C1 segment of cervical spinal cord (tissue), 14 donors: Measurements from ENCODE around the gene ETS2.
"Not testable (repeated sequence)": the region's sequence is repeated elsewhere in the genome, so short reads cannot be mapped to it uniquely, and the experiment has no call there.

Source experiments
- DNase-seq, 14 donors: peaks; one replicate each; lab custom pipeline; 2025; lab: John Stamatoyannopoulos, UW

ETS2 gene

DNA sequence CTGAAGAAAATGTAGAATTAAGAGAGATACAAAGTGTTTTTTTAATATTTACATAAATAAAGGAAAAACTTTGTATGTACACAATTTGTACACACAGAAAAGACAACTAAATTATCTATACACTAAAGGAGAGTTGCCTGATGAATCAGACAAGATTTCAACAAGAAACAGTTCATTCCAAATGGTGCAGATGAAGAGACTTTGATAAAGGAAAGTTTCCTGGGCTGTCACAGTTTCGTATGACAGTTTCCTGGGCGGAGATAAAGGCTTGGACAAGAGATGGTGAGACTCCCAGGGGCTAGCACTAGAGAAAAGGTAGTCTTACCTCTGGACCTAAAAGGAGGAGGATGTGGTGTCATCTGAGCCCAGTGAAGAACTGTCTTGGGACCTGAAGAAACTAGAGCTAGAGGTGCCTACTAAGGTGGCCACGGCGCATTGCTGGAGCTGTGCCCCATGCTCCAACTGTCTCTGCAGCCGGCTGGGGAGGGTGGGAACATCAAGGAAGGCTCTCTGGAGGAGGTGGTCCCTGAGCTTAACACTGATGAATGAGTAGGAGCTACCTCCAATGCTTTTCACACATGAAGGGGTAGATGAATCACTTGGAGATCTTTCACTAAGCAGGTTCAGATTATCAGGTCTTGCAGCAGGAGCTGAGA, 32.2 kb downstream of the ETS2 start:
- DNase-seq = no peak

DNA sequence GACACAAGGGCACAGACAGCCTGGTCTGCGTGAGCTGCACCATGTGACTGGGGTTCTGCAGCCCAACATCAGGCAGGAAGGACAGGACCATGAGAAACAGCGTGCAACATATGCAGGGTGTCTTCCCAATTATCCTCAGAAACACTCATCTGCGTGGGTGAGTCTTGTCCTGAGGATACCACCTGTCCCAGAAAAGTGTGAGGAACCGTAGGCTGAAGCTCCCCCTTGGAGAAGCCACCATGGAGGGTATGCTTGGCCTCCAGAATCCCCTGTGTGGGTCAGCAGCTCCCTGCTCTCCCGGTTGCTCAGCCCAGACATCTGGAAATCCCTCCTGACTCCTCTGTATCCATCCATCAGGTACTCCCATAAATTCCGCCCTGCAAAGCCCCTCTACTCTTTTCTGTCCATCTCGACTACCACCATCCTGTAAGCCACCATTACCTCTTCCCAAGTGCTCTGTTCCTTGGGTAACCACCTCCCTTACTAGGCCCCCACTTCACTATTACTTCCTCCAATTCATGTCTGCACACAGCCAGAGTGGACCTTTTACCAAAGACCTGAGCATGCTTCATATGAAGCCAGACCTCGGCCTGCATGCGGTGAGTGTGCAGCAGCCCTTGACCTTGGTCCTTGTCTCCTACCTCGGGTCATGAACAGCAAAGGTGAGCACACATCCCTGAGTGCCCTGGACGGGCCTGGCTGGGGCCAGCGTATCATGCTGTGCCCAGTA, 33.0 kb downstream of the ETS2 start:
- DNase-seq = no peak

DNA sequence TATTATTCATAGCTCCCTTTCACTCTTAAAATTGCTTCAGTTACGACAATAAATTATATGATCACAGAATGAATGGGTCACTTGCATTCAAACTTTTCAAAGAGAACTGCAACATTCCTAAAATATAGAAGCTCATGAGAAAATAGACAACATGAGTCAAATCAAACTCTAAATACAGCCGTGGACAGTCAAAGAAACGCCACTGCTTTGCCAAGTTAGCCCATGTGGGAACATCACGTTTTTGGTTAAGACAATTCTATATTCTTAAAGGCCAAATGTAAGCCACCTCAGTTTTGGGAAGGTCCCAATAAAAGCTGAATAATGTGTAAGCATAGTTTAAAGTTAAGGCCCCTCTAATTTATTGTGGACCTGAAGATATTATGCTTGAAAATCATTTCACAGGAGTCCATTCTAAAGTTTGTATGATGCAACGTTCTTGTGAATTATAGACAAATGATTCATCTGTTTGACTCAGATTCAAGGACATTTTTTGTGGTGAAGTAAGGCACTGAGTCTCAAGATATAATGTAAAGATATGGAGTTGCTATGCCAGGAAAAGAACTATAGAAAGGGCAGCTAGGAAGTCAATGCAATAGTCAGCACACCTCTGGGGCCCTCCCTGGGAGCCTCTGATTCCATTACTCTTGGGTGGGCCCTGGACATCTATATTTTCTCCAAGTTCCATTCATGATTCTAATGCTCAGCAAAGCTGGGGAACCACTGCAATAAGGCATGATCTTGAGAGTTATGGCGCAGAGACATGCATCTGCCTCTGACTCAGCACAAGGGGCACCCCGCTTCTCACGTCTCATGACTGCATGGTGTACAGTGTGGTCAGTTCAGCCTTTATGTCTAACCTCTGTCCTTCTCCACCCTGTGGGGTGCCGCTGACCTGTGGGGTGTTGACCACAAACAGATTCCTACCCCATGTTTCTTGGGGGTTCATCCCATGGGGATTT, 33.9 kb downstream of the ETS2 start:
- DNase-seq = no peak

DNA sequence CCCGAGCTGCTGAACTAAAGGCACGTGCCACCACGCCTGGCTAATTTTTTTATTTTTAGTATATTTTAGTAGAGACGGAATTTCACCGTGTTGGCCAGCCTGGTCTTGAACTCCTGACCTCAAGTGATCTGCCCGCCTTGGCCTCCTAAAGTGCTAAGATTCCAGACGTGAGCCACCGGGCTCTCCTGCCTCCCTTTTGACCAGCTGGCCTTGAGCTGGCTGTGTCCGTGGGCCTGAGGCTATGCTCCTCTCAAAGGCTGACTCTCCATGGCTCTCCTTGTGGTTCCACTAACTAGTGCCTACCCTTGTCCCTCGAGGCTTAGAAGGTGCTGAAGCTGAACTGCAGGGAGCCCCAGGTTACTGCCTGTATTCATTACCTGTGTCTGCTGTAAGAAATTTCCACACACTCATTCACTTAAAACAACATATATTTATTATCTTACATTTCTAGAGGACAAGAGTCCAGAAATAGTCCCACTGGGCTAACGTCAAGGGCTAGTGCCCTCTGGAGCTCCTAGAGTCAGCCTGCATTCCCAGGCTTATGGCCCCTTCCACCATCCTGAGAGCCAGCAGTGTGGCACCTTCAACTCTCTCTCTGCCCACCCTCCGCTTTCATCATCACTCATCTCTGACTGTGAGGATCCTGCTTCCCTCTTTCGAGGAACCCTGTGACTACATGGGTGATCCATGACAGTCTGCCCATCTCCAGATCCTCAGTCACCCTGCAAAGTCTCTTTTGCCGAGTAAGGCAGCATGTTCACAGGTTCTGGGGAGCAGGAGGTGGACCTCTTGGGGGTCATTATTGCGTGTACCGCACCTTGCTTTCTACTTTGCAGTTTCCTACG, 34.9 kb downstream of the ETS2 start:
- no peak for DNase-seq

DNA sequence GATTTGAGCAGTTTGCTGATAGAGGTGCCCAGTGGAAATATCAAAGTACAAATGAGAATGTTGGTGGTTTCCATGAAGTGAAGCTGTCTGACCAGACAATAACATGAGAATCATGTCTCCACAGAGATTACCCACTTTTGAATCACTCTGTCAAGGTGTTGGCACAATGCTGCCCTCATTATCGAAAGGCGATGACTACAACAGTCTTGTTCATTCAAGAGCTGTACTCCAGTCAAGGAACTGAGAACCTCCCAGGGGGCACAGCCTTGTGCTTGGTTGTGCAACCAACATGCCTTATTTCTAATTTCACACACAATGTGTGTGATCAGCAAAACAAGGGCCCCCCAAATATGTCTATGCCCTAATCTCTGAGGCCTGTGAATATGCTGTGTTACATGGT, 35.7 kb downstream of the ETS2 start:
- no peak for DNase-seq

DNA sequence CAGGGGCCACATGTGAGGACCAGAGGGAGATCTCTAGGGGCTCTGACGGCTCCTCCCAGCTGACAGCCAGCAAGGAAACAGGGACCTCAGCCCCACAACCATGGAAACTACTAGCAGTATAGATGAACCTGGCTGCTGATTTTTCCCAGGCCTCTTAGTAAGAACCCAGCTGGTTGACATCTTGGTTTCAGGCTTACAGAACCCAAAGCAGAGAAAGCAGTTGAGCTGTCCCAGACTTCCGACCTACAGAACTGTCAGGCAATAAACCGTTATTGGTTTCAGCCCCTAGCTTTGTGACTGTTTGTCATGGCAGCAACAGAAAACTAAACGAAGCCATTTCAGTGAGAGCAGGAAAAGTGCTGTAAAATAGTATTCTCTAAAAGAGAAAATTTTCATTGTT, 36.4 kb downstream of the ETS2 start:
- no peak for DNase-seq

DNA sequence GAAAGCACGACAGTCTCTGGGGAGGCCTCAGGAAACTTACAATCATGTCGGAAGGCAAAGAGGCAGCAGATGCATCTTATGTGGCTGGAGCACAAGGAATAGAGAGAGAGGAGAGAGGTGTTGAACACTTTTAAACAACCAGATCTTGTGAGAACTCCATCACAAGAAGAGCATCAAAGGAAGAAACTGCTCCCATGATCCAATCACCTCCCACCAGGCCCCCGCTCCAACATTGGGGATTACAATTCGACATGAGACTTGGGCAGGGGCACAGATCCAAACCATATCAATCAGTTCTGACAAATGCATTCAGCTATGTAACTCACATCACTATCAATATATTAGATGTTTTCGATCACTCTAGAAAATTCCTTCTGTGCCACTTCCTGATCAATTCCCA, 37.6 kb downstream of the ETS2 start:
- DNase-seq = no peak

DNA sequence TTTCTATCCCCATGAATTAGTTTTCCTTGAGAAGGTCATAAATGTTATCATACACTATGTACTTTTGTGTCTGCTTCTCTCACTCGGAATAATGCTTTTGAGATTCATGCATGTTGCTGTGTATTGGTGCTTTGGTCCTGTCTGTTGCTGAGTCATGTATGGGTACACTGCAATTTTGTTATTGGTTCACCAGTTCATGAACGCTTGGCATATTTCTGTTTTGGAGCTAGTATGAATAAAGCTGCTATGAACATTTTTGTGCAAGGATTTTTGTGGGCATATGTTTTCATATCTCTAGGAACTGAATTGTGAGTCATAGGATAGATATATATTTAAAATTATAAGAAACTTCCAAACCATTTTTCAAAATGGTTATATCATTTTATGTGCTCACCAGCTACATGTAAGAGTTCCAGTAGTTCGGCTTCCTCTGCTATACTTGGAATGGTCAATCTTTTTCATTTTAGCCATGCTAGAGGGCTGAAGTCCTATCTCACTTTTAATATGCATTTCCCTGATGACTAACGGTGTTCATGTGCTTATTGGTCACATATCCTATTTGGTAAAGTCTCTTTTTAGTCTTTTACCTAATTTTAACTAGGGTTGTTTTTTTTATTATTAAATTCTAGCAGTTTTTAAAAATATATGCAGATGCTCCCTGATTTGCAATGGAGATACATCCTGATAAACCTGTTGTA, 38.2 kb downstream of the ETS2 start:
- DNase-seq = no peak

DNA sequence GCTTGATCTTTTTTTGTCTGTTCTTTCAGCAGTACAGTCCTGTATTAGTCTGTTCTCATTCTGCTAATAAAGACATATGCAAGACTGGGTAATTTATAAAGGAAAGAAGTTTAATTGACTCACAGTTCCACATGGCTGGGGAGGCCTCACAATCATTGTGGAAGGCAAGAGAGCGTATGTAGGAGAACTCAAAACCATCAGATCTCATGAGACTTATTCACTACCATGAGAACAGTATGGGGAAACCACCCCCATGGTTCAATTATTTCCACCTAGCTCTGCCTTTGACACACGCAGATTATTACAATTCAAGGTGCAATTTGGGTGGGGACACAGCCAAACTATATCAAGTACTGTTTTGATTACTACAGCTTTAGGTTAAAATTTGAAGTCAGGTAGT, 39.6 kb downstream of the ETS2 start:
- not testable (repeated sequence) for DNase-seq

DNA sequence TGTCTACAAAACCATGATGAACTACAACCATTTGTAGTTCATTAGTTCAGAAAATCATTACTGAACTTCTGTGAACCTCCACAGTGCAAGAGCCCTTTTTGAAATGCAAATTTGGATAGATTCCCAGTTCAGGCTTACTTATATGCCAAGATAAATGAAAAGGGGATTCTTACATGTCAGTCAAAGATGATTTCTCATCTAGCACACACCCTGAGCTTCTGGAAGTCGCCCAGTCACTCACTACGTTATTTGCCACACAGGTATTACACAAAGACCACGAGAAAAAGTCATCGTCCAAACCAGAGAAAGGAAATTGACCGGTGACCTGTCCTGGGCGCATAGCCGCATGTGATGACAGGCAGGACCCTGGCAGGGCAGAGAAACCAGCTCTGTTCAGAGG, 41.8 kb downstream of the ETS2 start:
- no peak for DNase-seq

DNA sequence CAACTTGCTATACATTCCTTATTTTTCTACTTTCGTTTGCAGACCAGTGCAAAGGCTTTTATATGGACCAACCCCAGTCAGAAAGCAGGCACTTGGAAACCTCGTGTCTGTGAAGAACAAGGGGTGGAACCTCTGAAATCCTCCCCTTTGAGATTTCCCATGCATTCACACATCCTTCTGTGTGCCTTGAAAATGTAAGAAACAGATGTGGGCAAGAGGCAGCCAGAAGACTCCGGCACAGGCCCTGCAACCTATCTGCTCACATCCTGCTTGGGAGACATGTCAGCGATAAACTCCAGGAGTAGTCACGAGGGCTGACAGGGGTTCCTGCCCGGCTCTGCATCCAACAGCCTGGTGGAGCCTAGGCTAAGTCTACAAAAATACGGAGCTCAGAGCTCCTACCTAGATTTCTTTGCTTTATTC, 42.5 kb downstream of the ETS2 start:
- no peak for DNase-seq

DNA sequence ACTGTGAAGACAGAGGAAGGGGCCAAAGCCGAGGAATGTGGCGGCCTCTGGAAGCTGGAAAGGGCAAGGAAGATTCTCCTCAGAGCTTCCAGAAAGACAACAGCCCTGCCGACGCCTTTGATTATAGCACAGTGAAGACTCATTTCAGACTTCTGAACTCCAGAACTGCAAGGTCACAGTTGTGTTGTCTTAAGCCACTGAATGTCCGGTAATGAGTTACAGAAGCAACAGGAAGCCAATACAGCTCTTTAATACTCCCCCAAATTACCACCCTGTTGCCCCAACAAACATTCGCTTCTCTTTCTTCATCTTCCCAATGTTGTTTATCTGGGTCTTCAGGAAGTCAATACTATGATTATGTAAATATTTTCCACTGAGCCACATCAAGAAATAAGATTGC, 44.0 kb downstream of the ETS2 start:
- DNase-seq = no peak

DNA sequence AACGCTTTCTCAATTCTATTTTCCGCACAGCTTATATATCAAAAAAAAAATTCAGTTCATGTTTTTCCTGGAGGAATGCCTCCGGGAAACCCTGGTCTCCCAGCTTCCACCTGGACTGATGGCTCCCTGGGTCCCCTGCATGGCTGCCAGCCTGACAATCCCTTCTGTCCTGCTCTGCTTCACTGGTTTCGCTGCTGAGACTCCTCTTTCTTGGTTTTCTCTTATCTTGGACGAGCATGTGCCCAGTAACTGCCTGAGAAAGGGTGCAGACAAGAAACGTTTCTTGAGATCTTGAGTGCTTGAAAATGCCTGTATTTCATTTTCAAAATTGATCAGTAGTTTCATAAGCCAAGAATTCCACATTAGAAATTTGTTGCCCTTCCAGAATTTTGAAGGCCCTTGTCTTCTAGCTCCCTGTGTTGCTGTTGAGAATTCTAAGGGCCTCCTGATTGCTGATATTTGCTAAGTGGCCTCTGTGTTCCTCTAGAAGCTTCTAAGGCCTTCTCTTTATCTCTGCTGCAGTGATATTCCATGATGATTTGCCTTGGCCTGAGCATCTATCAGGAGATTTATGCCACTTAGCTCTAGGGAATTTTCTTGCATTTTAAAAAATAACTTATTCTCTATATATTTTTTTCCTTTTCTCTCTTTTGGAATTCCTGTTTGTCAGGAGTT, 44.7 kb downstream of the ETS2 start:
- DNase-seq = no peak

DNA sequence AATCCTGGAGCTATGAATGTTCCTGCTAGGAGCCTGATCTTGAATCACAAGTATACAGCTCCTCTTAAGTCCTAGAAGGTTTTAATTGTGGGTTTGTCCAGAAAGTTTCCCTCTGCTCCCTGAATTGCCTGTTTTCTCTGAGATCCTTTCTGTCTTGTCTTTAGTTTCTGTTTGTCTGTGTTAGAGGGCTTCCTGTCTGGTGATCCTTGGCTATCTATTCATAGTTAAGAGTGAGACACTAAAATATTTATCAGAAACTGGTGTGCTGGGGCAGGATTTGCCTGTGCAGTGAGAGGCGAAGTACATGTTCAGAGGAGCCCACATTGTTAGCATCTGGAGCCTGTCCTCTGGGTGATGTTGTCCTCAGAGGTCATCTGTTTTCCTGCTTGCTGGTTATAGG, 45.4 kb downstream of the ETS2 start:
- no peak for DNase-seq

DNA sequence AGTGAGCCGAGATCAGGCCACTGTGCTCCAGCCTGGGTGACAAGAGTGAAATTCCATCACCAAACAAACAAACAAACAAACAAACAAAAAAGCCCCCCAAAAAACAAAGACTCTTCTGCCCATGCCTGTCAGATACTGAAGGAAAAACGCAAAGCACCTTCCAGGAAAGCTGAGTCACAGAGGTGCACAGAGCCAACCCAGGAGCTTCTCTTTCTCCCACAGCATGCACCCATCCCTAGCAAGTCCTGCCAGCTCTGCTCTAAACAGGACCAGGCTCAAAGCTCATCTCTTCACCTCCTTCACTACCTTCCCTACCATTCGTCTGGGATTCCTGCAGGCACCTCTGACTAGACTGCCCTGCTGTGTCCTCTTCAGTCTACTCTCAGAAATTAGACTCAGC, 46.5 kb downstream of the ETS2 start:
- DNase-seq = no peak

DNA sequence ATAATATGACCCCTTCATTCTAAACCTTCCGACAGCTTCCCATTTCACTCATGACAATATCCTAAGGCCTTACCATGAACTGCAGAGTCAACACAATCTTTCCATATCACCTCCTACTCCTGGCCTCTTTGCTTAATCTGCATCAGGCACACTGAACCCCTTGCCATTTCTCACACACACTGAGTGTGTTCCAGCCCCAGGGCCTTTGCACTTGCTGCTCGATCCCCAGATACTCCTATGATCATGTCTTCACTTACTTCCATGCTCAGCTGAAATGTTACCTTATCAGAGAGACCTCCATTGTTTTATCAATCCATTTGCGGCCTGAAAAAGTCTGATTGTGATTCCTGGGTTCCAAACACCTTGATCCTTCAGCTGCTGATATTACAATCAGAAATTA, 47.0 kb downstream of the ETS2 start:
- DNase-seq = no peak

DNA sequence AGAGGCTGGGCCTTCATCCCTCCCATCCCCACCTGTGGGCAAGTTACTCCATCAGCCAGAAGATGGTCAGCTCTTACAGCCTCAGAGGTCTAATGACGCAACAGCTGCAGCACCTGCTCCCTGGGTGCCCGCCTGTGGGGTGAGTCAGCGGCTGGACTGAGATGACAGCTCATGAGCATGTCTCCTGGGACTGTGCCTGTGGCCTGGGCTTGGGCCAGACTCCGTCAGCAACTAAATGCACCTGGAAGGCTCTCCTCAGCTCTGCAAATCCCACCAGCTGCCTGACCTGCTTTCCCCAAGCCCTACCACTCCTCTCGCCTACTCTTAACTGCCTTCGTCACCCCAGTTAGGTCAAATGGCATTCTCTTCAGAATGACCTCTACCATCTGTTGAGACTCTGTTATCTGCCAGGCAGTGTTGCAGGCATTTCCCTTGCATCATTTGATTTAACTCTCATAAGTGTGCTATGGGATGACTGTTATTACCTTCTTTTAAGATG, 47.7 kb downstream of the ETS2 start:
- DNase-seq = no peak

DNA sequence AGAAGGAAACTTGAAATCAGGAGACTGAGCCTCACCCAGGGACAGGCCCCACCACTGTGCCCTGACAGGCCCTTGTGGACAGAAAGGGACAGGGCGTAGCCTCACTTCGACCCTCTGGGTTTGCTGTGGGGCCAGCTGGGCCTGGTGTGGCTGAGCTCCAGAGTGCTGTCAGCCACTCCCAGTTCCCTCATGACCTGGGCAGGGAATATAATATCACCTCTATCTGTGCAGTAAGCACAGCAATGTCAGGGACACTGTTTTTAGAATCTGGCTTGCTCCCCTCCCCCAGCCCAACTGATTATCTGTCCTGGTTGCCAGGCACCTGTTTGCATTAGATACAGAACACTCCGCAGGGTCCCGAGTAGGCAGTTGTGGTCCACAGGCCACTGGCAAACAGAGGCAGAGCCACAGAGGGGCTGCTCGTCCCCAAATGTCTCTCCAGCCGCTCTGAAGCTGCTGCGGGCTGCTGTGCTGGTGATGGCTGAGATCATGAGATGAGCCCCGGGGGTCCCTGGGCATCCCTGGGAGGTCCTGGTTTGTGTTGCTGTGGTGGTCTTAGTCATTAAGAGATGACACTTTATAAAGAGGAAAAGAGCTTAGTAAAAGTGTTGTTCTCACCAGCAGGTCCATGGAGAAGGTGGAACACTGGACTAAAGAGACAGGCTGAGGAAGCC, 51.6 kb downstream of the ETS2 start:
- DNase-seq = no peak

DNA sequence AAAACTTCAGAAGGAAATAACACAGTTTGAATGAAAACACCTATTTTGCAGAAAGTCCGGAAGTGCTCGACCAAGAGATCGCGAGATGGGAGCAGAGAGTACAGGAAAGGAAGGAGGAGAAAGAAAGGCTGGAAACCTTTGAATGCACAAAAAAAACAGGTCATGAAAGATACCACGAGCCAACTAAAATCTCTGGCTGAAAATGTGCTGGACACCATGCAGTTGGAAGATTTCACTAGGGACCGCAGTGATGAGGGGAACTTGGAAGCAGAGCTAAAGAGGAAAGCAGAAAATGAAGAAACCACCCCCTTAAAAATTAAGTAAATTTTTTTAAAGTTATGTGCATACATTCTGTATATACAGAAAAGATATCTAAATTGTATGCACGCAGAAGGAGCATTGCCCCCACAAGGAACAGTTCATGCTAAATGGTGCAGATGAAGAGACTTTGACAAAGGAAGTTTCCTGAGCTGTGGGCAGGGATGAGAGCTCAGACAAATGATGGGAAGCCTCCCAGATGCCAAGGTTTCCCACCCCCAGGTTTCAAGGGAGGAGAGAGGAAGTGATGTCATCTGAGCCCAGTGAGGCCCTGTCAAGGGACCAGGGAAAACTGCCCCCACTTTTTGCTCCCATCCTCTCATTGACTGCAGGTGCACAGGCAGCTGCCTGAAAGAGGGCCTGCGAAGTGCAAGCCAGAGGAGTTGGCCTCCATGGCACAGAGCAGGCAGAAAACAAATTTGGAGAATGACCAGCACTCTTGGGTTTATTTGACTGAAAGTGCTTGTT, 52.5 kb downstream of the ETS2 start:
- no peak for DNase-seq
